IMR-90 (cell line): ENCODE data around the gene HOXA3. TPM values are rescaled to one million over a fixed set of nuclear protein-coding genes. Genes with fewer than 3 reads are reported as not detected.

Source experiments
- ATAC-seq: fragments of 200-7000 bp; cut with Tn5 transposase; 2 replicates; pipeline ENCODE4 v1.9.1; 2020; ENCODE audit warnings: low read depth, mild to moderate bottlenecking, moderate library complexity
- BruUV-seq: library from RNA; stranded (reverse); fragments of 400-500 nt; replicated peaks from 2 replicates; lab custom pipeline; 2021; lab: Mats Ljungman, UMichigan
- CTCF ChIA-PET: fragments of 300-600 bp; formaldehyde crosslinking; extraction: SDS; loops from one replicate; lab custom pipeline; 2021; ENCODE audit warnings: antibody characterized with exemption; lab: Yijun Ruan, JAX
- POLR2A ChIA-PET: fragments of 300-600 bp; sonication (Branson Sonifier 250); formaldehyde crosslinking; loops from one replicate; lab custom pipeline; 2022; ENCODE audit warnings: antibody characterized with exemption; ENCODE audit not compliant: unreplicated experiment; lab: Charles Lee
- DNase-seq: peaks from one replicate; pipeline ENCODE4 v3.0.0; 2013
- H2AFZ ChIP-seq: replicated peaks from 2 replicates; pipeline ENCODE3; 2013; ENCODE audit warnings: low read length, mild to moderate bottlenecking; ENCODE audit not compliant: poor library complexity
- H2AK5ac ChIP-seq: 2 replicates; pipeline ENCODE4 v1.6.1; 2013; ENCODE audit warnings: low read depth, low read length, inconsistent platforms
- H2AK9ac ChIP-seq: replicated peaks from 2 replicates; pipeline ENCODE3; 2013; ENCODE audit warnings: mild to moderate bottlenecking, low read depth, low read length, moderate library complexity; ENCODE audit not compliant: poor library complexity
- H2BK120ac ChIP-seq: 2 replicates; pipeline ENCODE4 v1.6.1; 2013; ENCODE audit warnings: low read depth, low read length, inconsistent platforms
- H2BK15ac ChIP-seq: 3 replicates; pipeline ENCODE4 v1.6.1; 2013; ENCODE audit warnings: low read depth, low read length, inconsistent platforms
- H2BK20ac ChIP-seq: 2 replicates; pipeline ENCODE4 v1.6.1; 2013; ENCODE audit warnings: low read depth, mild to moderate bottlenecking, inconsistent platforms, low read length, moderate library complexity
- H2BK5ac ChIP-seq: 2 replicates; pipeline ENCODE4 v1.6.1; 2013; ENCODE audit warnings: mild to moderate bottlenecking, low read depth, low read length, inconsistent platforms; ENCODE audit not compliant: poor library complexity, severe bottlenecking
- H3K14ac ChIP-seq: replicated peaks from 2 replicates; pipeline ENCODE4 v1.6.1; 2013; ENCODE audit warnings: low read depth, low read length, inconsistent platforms
- H3K18ac ChIP-seq: 2 replicates; pipeline ENCODE4 v1.6.1; 2013; ENCODE audit warnings: low read depth, low read length, control low read depth
- H3K23ac ChIP-seq: 2 replicates; pipeline ENCODE4 v1.6.1; 2013; ENCODE audit warnings: low read depth, low read length, inconsistent platforms
- H3K27ac ChIP-seq: 2 replicates; pipeline ENCODE4 v1.5.1; 2013; ENCODE audit warnings: mild to moderate bottlenecking, control low read depth, low read length; ENCODE audit not compliant: insufficient read depth
- H3K27me3 ChIP-seq: 2 replicates; pipeline ENCODE4 v1.6.1; 2013; ENCODE audit warnings: low read length; ENCODE audit not compliant: control insufficient read depth, insufficient read depth
- H3K36me3 ChIP-seq: 2 replicates; pipeline ENCODE4 v1.6.1; 2013; ENCODE audit warnings: low read length, mixed read lengths; ENCODE audit not compliant: control insufficient read depth, insufficient read depth
- H3K4ac ChIP-seq: 2 replicates; pipeline ENCODE4 v1.6.1; 2013; ENCODE audit warnings: low read depth, low read length, inconsistent platforms
- H3K4me1 ChIP-seq: 2 replicates; pipeline ENCODE4 v1.6.1; 2013; ENCODE audit warnings: low read length, mixed read lengths; ENCODE audit not compliant: control insufficient read depth, insufficient read depth
- H3K4me2 ChIP-seq: 2 replicates; pipeline ENCODE4 v1.6.1; 2013; ENCODE audit warnings: low read depth, mild to moderate bottlenecking, control low read depth, low read length, moderate library complexity
- H3K4me3 ChIP-seq: 2 replicates; pipeline ENCODE4 v1.5.1; 2013; ENCODE audit warnings: low read depth, mild to moderate bottlenecking, control low read depth, low read length, moderate library complexity; ENCODE audit not compliant: insufficient read depth
- H3K56ac ChIP-seq: 2 replicates; pipeline ENCODE4 v1.6.1; 2013; ENCODE audit warnings: low read length, inconsistent platforms; ENCODE audit not compliant: insufficient read depth; ENCODE audit errors: extremely low read depth
- H3K79me1 ChIP-seq, 2 experiments: 2 replicates each; pipeline ENCODE4 v1.6.1; 2013; ENCODE audit warnings: low read length in 2 of 2, inconsistent platforms in 1 of 2, low read depth in 1 of 2
- H3K9ac ChIP-seq: 2 replicates; pipeline ENCODE4 v1.6.1; 2013; ENCODE audit warnings: low read depth, low read length, control low read depth
- H3K9me1 ChIP-seq: 2 replicates; pipeline ENCODE4 v1.6.1; 2013; ENCODE audit warnings: low read length, inconsistent platforms; ENCODE audit not compliant: insufficient read depth
- H3K9me3 ChIP-seq: 2 replicates; pipeline ENCODE4 v1.6.1; 2013; ENCODE audit warnings: low read length; ENCODE audit not compliant: control insufficient read depth, insufficient read depth
- H4K20me1 ChIP-seq: 2 replicates; pipeline ENCODE4 v1.6.1; 2013; ENCODE audit warnings: low read length, inconsistent platforms; ENCODE audit not compliant: insufficient read depth
- H4K5ac ChIP-seq: 2 replicates; pipeline ENCODE4 v1.6.1; 2013; ENCODE audit warnings: mild to moderate bottlenecking, low read depth, low read length, control low read depth
- H4K8ac ChIP-seq, 2 experiments: 2 replicates each; pipeline ENCODE4 v1.6.1; 2013; ENCODE audit warnings: low read depth in 2 of 2, low read length in 2 of 2, control low read depth in 1 of 2, inconsistent platforms in 1 of 2
- H4K91ac ChIP-seq: 2 replicates; pipeline ENCODE4 v1.6.1; 2013; ENCODE audit warnings: low read depth, low read length, inconsistent platforms; ENCODE audit not compliant: insufficient read depth
- CEBPB ChIP-seq: IDR thresholded peaks from 2 replicates; pipeline ENCODE4 v1.6.1; 2012; ENCODE audit warnings: low read depth, low read length, improper control_type of control experiment
- MAZ ChIP-seq: IDR thresholded peaks from 2 replicates; pipeline ENCODE4 v1.6.1; 2012; ENCODE audit warnings: low read depth, mild to moderate bottlenecking, low read length, improper control_type of control experiment, moderate library complexity, borderline replicate concordance
- MXI1 ChIP-seq: IDR thresholded peaks from 2 replicates; pipeline ENCODE4 v1.6.1; 2012; ENCODE audit warnings: low read depth, mild to moderate bottlenecking, low read length, moderate library complexity, borderline replicate concordance
- NFE2L2 ChIP-seq: fragments of 150-350 bp; IDR thresholded peaks from 2 replicates; pipeline ENCODE4 v1.6.1; 2016; ENCODE audit warnings: low read depth, mild to moderate bottlenecking, low read length
- POLR2A ChIP-seq: IDR thresholded peaks from 2 replicates; pipeline ENCODE4 v1.6.1; 2012; ENCODE audit warnings: mild to moderate bottlenecking, low read depth, low read length
- RAD21 ChIP-seq: IDR thresholded peaks from 2 replicates; pipeline ENCODE4 v1.6.1; 2012; ENCODE audit warnings: low read length, improper control_type of control experiment
- RFX5 ChIP-seq: IDR thresholded peaks from 2 replicates; pipeline ENCODE4 v1.8.0; 2012; ENCODE audit warnings: low read depth, mild to moderate bottlenecking, low read length, moderate library complexity
- WGBS, 2 experiments: methylation state at CpG; one replicate each; pipeline versions ENCODE4 v1.1.5 to v1.1.7; 2013; ENCODE audit warnings: missing lambda C conversion rate in 2 of 2; ENCODE audit not compliant: insufficient read length in 1 of 2; ENCODE audit errors: extremely low coverage in 2 of 2; 5-methylcytosine and 5-hydroxymethylcytosine counted together
- dilution Hi-C: fragments of 300-500 bp; cut with HindIII; formaldehyde crosslinking; loops from one replicate; pipeline ENCODE4 v1.14.3; 2018; ENCODE audit warnings: low sequenced_read_pairs; ENCODE audit not compliant: unreplicated experiment
- in situ Hi-C: fragments of 300-500 bp; cut with MboI; formaldehyde crosslinking; loops from 3 replicates; pipeline ENCODE4 v1.14.3; 2019; ENCODE audit warnings: low sequenced_read_pairs, inconsistent platforms, mixed read lengths
- intact Hi-C: fragments of 100-400 bp; cut with micrococcal nuclease; formaldehyde crosslinking; loops from 2 replicates; pipeline ENCODE4 v1.10.0; 2022
- polyA plus RNA-seq, 3 experiments: library from polyadenylated mRNA; depleted of rRNA; stranded (reverse); fragments of >200 nt; gene quantifications; 2 replicates each; pipeline ENCODE4 v1.2.3, GENCODE V29; 2012; ENCODE audit warnings: low replicate concordance in 1 of 3
- total RNA-seq: library from RNA; depleted of rRNA; stranded (reverse); fragments of >200 nt; gene quantifications from 2 replicates; pipeline ENCODE4 v1.2.3, GENCODE V29; 2012
- TF ChIP-seq, protein P1 (sequence below): fragments of 150-350 bp; IDR thresholded peaks from 2 replicates; pipeline ENCODE4 v1.6.1; 2017; ENCODE audit warnings: mild to moderate bottlenecking, antibody characterized with exemption, low read length, low read depth

The HOXA3 gene
- total and polyA plus RNA-seq, 2 of the 4 experiments (the other 2 are of a cell fraction), result 0.90 to 5.4 TPM

- ChIA-PET CTCF (no interaction called here), POLR2A (no interaction called here)
- dilution Hi-C loops (no loop called here), in situ Hi-C loops (no loop called here), intact Hi-C loops (no loop called here)
- Histone ChIP-seq H2BK20ac (no peak overlapping the region), H3K27me3 (peaks cover 93% of the 10 kb centered on the region), H2BK15ac (no peak overlapping the region), H3K4me3 (no peak overlapping the region), H3K27ac (no peak overlapping the region), H4K8ac (no peak overlapping the region), H3K4me2 (no peak overlapping the region), H3K56ac (no peak overlapping the region), H3K23ac (no peak overlapping the region), H3K4ac (no peak overlapping the region), H3K18ac (no peak overlapping the region), H3K36me3 (no peaks in the 10 kb centered on the region), H2BK120ac (no peak overlapping the region), H2AFZ (no peak overlapping the region), H4K91ac (no peak overlapping the region), H3K14ac (no peak overlapping the region), H2BK5ac (no peak overlapping the region), H3K9me1 (no peaks in the 10 kb centered on the region), H3K79me1 (no peaks in the 10 kb centered on the region), H3K4me1 (no peaks in the 10 kb centered on the region), H2AK9ac (no peak overlapping the region), H4K5ac (no peak overlapping the region), H4K20me1 (peaks cover 19% of the 10 kb centered on the region; the same call in 1 of the 2 replicates), H2AK5ac (no peak overlapping the region), H3K9ac (no peak overlapping the region), H3K9me3 (peaks cover 18% of the 10 kb centered on the region)
- 47% methylated on average over 2 of the region's 10 CpGs; no CpG with 5 or more reads in 1 of the 2 experiments for WGBS, 2 experiments
- DNase-seq (no peak), ATAC-seq (no peak)
- BruUV-seq, result no TSS peak
- TF ChIP-seq MAZ (no peak), NFE2L2 (no peak), RAD21 (no peak), CEBPB (no peak), RFX5 (no peak), POLR2A (no peak), MXI1 (no peak)
- TF ChIP-seq, protein P1, sequence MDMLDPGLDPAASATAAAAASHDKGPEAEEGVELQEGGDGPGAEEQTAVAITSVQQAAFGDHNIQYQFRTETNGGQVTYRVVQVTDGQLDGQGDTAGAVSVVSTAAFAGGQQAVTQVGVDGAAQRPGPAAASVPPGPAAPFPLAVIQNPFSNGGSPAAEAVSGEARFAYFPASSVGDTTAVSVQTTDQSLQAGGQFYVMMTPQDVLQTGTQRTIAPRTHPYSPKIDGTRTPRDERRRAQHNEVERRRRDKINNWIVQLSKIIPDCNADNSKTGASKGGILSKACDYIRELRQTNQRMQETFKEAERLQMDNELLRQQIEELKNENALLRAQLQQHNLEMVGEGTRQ, result no peak
Measured at GRCh38 chr7:27172315-27172774, 20.0 kb upstream of the HOXA3 start.
